ENCODE data around the gene PRXL2A.
"Not testable (repeated sequence)": the region's sequence is repeated elsewhere in the genome, so short reads cannot be mapped to it uniquely, and the experiment has no call there.

PRXL2A gene

GRCh38 chr10:80477813-80478212 is 69.5 kb downstream of the PRXL2A start:
- peak; percentile 49 for DNase-seq (ENCODE audit: low spot score)

GRCh38 chr10:80480373-80480772 is 72.0 kb downstream of the PRXL2A start:
- DNase-seq (ENCODE audit: low spot score) = not testable (repeated sequence)

- no peak for DNase-seq (ENCODE audit: low spot score)
Observed at GRCh38 chr10:80480852-80481251, 72.5 kb downstream of the PRXL2A start.

DNA sequence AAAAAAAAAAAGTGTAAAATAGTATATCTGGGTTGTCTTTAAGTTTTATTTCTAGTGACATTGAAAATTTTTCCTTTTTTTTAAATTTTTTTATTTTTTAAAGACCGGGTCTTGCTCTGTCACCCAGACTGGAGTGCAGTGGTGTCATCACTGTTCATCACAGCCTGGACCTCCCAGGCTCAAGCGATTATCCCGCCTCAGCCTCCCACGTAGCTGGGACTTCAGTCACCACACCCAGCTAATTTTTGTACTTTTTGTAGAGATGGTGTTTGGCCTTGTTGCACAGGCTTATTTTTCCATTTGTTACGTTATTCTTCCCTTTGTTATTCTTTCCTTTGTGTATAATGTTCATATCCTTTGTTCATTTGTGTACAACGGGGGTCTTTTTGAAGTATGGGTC is 75.9 kb downstream of the PRXL2A start:
- DNase-seq (ENCODE audit: low spot score) = no peak

GRCh38 chr10:80484676-80485075 is 76.3 kb downstream of the PRXL2A start:
- DNase-seq (ENCODE audit: low spot score) = no peak

DNA sequence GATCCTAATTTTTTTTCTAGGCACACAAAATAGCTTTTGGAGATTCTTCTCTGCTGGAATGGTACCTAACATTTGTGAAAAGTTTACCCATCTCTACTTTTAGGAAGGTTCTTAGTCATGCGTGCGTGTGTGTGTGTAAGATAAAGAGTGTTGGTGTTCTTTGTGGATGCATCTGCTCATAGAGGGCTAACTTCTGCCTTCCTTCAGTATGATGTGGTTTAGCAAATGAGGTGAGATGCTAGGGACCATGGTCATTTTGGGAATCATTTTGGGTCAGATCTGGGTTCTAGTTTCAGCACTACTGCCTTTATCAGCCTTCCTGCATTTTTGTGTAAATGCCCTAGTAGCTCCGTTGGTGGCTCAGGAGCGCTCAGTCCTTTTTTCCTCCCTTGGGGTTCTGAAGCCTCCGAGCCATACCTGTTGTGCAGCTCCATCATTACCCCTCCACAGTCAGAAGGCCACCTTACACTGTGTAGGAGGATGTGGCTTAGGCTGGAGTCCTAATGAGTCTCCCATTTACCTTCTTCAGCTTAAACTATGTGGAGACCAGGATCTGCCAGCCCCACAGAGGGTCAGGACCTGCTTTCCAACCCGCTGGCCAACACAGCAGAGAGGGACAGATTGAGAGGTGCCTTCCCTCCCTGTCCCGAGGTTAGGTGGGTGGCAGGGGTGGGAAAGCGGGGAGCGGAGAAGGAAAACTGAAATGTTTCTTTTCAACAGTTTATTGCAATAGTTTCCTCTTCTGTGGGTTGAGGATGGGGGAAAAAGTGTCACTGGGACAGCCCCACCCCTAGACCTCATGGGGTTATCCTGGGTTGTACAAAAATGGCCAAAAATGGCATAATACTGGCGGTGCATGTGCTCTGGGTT is 77.0 kb downstream of the PRXL2A start:
- no peak for DNase-seq (ENCODE audit: low spot score)

GRCh38 chr10:80485946-80486764 is 77.8 kb downstream of the PRXL2A start:
- peak; percentile 47 for DNase-seq (ENCODE audit: low spot score)

Data from COLO829 (cell line).